Right renal cortex interstitium (tissue), 3 donors: Measurements from ENCODE around the gene NANOS2. TPM values are rescaled to one million over a fixed set of nuclear protein-coding genes. Genes with fewer than 3 reads are reported as not detected.
"Not testable (repeated sequence)": the region's sequence is repeated elsewhere in the genome, so short reads cannot be mapped to it uniquely, and the experiment has no call there.

Source experiments
- DNase-seq, 3 donors: peaks; one replicate each; pipeline ENCODE4 v3.0.0-alpha.2; 2013; ENCODE audit warnings: low read depth in 3 of 3, low spot score in 2 of 3
- polyA plus RNA-seq, 3 donors: library from polyadenylated mRNA; unstranded; fragments of 120-200 nt; gene quantifications; one replicate each; pipeline ENCODE4 v1.2.1, GENCODE V29; 2013; ENCODE audit not compliant: insufficient read length in 3 of 3

NANOS2 gene
- polyA plus RNA-seq, 3 donors, result not detected

DNA sequence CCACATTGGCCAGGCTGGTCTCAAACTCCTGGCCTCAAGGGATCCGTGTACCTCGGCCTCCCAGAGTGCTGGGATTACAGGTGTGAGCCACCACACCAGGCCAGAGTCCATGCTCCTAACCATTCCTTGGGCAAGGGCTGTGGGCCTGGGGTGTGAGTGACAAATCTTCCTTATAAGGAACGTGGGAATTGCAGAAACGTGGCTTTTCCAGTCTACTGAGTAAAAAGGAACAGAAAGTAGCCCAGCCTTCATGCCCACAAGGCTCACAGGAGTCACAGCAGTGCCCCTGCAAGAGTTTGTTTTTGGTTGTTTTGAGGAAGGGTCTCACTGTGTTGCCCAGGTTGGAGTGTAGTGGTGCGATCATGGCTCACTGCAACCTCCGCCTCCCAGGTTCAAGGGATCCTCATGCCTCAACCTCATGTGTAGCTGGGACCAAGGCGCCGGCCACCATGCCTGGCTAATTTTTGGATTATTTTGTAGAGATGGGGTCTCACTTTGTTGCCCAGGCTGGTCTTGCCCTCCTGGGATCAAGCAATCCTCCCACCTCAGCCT, 17.2 kb downstream of the NANOS2 start:
- DNase-seq, result no peak

DNA sequence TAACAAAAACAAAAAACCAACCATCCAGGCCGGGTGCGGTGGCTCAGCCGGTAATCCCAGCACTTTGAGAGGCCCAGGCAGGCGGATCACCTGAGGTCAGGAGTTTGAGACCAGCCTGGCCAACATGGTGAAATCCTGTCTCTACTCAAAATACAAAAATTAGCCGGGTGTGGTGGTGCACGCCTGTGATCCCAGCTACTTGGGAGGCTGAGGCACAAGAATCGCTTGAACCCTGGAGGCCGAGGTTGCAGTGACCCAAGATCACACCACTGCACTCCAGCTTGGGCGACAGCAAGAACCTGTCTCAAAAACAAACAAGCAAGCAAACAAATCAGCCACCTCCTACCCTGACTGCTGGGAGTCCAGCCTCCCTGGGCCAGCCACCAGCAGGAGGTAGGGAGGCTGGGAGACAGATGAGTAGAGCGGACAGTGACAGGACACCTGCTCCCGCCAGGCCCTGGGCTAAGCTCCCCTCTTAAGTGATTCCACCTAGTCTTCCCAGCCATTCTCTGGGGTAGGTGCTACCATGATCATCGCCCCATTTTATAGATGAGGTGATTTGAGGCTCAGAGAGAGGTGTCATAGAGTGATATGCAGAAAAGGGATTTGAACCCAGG, 18.5 kb downstream of the NANOS2 start:
- not testable (repeated sequence) for DNase-seq

DNA sequence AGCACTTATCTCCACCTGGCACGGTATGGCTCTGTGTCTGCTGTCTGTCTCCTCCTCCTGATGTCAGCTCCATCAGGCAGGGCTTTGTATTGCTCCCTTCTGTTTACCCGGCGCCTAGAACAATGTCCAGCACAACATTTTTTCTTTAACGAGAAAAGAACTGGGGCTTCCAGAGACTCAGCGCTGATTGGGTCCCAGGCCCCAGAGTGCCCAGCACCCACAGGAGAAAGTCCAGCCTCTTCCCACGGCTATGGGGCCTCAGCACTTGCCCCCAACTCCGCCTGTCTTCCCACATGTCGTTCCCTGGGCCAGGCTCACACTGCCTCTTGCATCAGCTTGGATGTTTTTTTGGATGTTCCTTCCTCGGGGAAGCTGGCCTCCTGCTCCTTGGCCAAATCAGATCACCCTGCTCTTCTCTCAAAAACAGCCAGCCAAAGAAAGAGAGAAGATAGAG, 19.0 kb downstream of the NANOS2 start:
- DNase-seq, result no peak

DNA sequence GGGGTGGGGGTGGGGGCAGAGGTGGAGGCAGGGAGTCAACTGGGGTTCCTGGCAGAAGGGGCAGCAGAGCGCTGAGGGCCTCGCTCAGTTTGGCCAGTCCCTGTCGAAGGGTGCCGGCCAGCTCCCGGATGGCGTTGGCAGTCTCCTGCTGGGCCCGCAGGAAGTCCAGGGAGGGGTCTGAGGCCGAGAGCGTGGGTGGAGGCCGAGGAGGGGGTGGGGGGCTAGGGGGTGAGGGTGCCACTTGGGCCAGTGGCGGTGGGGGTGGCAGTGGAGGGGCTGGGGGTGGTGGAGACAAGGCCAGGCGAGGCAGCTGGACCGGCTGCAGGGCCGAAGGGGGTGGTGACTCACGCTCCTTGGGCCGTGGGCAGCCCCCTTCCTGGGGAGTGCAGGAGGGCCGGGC, 23.7 kb downstream of the NANOS2 start:
- DNase-seq, result no peak

DNA sequence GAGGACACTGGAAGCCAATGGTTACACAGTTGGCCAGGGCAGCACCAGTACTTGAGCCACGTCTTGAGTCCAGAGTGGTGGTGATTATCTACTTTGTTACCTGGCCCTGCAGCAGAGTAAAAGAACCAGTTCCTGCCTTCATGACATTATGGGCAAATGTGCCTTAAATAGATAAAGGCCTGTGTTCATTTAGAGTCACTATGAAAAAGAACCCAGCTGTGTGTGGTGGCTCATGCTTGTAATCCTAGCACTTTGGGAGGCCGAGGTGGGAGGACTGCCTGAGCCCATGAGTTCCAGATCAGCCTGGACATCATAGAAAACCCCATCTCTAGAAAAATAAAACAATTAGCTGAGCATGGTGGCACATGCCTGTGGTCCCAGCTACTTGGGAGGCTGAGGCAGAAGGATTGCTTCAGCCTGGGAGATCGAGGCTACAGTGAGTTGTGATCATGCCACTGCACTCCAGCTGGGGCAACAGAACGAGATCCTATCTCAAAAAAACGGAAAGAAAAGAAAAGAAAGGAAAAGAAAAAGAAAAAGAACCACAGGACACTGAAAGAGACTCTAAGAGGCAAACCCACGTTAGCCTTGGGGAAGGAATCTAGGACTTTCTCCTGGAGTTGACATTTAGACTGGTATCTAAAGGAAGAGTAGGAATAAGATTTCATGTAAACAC, 25.2 kb downstream of the NANOS2 start:
- DNase-seq, result no peak

DNA sequence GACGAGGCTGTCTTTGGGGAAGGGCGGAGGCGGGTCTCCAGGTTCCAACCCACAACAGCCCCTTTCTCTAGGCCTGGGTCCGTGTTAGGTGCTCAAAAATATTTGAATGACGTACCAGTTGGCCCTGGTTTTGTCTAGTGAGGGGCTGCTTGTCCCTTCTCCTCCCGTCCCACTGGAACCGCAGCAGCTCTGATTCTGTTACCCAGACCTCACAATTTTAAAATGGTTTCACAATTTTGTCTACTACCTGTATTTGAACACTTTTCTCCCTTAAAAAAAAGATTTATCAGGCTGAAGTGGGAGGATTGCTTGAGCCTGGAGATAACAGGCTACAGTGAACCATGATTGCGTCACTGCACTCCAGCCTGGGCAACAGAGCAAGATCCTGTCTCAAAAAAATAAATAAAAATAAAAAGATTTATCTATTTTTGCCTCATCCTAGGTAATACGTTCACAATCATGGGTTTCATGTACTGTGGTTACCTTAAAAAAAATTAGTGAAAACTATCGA, 27.3 kb downstream of the NANOS2 start:
- no peak for DNase-seq

DNA sequence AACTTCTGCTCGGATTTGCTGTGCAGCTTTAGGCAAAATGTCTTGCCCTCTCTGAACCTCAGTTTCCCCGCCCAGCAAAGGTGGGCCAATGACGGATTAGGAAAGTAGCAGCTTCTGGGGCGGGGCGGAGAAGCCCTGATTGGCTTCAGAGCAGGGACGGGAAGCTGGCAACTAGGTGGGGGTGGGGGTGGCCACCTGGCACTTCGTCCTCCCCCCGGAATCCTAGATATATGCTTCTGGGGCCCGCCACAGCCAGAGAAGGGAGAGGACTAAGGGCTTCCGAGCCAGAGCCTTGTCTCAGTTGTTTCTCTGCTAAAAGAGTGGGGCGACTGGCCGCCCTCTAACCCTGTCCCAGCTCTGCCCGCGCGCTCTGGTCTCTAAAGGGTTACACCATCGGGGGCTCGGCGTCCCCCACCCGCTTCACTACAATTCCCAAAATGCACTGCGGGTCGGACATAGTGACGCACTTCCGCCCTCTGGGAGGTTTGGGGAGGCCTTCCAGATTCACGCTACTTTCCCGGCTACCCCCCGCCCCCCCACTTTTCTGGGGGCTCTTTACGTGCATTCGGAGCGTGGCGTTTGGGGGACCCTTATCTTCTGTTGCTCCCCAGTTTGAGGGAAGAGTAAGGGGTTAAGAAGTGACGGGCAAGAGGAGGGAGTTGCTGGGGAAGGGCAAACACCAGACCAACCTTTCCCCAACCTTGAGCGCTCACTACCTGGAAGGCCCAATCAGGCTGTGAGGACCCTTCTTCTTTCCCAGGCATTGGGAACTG, 28.0 kb downstream of the NANOS2 start:
- DNase-seq, result peak; percentile 85 to 93 (median 88)

DNA sequence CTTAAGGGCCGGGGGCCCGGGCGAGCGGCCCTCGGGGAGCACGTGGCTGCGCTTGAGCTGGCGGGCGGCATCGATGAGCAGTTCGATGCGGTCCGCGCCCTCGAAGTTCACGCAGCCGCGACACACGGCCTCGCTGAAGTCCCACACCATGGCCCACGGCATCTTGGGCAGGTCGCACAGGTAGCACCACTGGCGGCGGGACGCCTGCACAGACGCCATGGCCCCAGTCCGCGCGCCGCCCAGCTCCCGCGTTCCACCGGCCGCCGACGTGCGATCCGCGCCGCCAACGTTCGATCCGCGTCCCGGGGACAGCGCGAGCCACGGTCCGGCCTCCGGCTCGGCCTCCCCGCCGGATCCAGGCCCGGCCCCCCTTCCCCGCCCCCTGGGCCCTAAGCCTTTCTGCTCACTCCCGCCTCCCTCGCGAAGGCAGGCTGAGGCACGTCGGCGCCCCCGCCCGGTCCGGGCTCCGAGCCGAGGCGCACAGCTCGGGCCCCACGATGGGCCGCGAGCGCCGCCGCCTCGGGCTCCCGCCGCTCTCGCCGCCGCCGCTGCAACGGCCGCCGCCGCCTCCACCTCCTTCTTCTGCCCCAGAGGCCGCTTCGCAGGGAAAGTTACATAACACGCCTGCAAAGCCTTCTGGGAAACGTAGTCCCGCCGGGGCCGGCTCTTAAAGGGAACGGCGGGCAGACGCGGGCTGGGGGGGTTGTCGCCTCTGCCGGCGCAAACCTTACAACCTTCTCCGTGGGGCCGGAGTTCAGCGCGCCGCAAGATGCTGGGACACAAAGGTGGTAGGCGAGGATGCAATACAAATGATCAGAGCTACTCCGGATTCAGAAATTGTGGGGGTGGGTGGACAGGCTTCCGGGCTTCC, 28.8 kb downstream of the NANOS2 start, which contains the start of gene IRF2BP1:
Gene IRF2BP1 (minus strand): TSS at position 586 of the 871 bp plus-strand sequence. CDS start 367 bp downstream, at position 219.
- DNase-seq, result peak in 2 of 3 donors; percentile 86 to 88

DNA sequence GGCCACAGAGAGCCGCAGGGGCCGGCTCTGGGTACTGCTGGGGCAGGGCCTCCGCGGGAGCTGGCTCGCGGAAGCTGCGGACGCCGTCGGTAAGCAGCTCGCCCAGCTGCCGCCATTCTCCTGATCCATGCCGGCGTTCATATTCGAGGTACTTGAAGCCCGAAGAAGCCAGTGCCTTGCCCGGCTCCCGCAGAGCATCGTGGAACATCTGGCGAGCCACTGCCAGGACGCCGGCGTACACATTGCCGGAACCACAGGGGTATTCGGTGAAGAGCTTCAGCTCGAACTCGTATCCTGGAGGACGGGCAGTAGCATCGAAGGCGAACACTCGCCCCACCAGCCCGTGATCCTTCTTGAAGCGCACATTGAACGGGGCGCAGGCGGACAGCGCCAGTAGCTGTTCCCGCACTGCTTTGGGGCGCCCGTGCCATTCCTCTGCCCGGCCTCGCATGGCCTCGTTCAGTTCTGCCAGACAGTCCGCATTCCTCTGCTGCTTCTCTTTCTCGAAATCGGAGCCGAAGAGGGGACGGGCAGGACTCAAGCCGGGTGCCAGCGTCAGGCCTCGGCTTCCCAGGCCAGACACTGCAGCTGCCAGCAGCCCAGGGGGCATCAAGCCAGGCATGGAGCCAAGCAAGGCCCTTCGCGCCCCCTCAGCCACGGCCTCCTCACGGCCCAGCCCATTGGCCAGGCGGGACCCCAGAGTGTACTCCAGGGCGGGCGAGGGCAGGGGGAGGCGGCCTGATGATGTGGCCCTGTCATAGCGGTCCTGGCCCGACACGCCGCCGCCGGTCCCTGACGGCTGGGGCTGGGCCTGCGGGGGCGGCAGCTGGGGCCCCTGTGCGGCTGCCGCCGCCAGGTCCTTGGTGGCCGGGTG, 29.7 kb downstream of the NANOS2 start:
- no peak for DNase-seq

DNA sequence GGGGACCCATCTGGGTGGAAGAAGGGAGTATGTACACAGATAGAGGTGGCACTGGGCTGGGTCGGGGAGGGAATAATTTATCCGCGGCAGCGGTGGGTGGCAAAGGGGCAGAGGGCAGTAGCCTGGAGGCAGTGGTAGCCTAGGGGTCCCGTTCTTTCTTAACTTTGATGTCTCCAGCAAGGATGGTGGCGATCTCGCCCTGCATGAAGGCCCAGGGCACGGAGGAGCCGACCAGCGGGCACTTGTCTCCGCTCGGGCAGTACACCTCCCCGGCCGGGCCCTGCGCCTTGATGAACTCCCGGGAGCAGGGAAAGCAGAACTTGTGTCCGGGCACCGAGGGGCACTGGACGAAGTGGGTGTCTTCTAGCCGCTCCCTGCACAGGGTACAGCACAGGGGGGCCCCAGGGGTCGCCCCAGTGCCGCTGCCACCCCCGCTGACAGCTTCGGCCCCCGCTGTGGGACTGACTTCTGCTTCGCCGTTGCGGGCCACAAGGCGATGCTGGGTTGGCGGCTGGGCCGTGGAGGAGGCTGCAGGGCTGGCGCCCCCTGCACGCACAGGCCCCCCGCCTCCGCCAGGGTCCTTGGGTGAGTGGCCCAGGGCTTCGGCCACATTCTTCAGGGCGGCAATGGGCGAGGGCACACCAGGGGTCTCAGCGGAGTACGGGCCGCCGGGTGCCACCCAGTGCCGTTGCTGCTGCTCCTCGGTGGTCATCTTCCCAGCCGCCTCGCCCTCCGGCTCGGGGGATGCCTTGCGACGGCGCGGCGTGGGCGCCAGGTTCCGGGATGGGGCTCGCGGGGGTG, 30.5 kb downstream of the NANOS2 start:
- DNase-seq, result no peak

DNA sequence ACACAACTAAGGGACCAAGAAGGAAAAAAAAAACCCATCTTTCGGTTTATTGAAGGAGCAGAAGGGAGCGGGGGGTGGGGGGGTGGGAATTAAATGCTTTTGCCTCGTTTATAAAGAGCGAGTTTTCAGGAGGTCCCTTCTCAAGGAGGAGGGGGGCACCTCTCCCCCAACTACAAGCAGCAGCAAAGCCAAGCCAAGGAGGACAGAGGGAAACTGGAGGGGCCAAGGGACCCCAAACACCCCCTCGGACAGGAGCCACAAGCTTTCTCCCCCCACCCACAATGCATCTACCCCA, 31.0 kb downstream of the NANOS2 start:
- no peak for DNase-seq

DNA sequence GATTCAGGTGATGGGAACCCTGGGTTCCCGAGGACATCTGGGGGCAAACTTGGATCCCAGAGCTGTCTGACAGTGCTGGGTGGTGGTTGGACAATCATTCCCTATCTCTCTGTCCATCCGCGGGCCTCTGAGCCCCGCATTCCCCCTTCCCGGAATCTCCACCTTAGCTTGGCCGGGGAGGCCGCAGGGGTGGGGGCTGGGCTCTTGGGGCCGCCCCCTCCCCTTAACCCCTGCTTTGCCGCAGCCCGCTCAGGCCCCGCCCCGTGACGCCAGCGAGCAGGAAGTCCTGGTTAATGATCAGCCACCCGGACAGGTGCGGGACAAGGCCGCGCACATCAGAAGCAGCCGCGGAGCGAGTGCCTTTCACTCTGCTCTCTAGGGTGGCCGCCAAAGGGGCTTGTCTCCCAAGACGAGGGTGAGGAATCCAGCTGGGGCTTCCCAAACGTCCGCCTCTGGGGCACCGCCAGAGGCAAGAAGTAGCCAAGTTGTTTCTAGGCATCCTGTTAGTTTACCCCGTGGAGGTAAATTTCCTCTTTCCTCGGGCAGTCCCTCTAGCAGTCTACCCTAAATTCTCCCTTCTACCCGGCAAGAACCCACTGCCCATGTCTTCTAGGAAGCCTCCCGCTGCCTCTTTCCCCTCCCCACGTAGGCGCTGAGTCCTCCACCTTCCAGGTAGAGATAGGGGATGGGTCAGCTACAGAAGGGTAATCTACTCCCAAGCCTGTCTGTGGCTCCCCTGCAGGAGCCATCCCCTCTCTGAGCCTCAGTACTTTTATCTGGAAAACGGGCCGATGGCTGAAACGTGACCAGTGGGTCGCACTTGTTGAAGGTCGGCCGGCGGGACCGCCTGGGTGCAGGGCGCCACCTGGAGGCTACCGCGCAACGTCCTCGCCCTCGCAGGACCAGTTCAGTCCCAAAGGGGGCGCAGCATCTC, 31.7 kb downstream of the NANOS2 start:
- no peak for DNase-seq

DNA sequence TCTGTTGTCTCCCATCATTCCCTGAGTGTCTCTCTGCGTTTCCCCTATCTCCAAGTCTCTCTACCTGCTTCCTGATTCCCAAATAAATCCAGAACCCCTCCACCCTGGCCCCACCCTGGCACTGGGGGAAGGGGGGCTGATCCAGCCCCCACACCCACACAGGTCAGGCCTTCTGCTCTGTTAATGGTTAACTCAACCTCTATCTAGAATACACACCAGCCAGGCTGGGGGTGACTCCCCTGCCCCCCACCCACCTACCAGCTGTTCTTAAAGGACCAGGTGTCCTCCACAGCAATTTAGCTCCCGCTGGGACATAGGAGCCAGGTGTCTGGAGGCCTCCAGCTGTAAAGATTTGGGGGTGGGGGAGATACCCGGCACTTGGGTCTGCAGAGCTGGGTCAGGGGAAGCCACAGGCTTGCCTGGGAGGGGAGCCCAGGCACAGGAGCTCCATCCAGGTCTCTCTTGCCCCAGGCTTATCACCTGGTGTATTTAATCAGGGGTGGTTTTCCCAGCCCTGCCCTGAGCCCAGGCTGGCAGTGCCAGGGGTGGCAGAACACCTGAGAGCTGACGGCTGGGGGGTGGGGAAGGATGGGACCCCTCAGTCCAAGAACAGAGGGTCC, 32.6 kb downstream of the NANOS2 start:
- no peak for DNase-seq

DNA sequence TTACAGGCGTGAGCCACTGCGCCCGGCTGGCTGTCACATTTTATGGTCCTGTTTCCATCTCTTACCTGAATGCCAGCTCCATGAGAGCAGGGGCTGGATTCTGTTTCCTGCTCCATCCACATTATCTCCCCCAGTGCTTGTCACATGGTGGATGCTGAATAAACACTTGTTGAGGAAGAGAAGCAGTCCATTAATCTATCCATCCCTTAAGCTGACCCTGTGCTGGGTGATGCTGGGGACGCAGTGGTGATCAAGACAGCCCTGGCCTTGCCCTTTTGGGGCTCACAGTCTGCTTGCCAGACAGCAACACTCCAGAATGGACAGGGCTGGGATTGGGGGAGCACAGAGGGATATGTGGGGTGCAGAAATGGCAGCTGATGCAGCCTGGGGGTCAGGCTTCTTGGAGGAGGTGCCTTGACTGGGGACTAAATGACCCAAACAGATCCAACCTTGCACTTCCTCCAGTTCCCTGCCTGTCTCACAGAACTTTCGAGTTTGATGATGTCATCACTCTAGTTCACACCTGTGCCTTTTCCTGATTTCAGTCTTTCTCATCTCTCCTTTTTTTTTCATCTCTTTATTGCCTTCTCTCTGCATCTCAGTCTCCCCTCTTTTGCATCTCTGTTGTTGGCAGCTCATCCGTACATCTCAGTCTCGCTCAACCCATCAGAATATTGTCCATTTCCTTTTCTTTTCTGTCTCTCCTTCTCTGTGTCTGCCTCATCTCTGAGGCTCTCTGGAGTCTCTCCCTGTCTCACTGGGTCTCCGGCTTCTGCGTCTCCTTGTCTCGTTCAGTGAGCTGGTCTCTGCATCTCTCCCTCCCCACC, 33.3 kb downstream of the NANOS2 start:
- no peak for DNase-seq

DNA sequence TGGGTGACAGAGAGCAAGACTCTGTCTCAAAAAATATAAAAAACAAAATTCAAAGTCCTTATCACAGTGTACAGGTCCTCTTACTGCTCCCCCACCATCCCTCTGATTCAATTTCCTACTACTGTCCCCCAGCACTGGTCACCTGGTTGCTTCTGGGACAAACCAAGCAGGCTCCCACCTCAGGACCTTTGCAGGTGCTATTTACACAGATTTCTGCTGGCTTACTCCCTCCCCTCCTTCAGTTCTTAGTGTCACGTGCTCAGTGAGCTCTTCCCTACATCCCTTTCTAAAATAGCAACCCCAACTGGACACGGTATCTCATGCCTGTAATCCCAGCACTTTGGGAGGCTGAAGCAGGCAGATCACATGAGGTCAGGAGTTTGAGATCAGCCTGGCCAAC, 34.6 kb downstream of the NANOS2 start:
- no peak for DNase-seq

DNA sequence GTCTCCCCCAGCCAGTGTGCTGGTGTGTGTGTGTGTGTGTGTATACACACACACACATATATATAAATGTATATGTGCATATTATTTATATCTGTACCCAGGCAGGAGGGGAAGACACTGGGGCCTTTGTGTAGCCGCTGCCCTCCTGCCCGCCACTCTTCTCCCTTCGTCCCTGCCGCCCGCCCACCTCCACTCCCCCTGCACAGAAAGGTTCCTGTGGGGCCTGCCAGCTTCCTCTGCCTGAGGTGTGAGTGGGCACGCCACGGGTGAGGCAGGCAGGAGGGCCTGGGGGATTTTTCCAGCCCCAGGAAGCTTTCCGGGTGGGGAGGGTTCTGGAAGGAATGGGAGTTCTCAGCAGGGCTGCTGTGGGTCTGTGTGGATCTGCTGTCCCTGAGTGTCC, 35.5 kb downstream of the NANOS2 start:
- DNase-seq, result no peak
